ENCODE measurements around the gene NACC2.

The NACC2 gene

DNA sequence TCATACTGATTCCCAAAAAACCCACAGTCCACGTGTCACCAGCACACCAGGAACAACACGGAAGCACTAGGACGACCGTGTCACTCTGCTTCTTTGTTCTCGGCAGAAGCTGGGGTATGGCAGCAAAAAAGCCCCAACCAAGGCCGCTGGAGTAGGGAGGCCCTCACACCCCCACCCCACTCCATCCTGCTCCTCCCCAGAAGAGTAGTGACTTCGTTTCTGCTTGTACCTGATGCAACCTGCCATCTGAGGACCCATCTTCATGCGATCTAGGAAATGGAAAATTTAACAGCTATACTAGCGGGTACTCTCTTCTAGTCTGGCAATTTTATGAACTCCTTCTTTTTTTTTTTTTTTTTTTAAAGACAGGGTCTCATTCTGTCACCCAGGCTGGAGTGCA, 137.7 kb downstream of the NACC2 start:
- CTCF ChIA-PET = interaction anchor here (1.2 kb wide), 1 partner anchor 10 kb away, joined by 3 read pairs; no protein-coding TSS in a partner anchor
- Mint-ChIP-seq H3K4me1 (peaks cover 23% of the 10 kb centered on the region), H3K9me3 (no peaks in the 10 kb centered on the region), H3K27me3 (peaks cover 18% of the 10 kb centered on the region), H3K36me3 (peaks cover 12% of the 10 kb centered on the region), H3K27ac (no peak overlapping the region), H3K4me3 (no peak overlapping the region)
- DNase-seq = no peak

DNA sequence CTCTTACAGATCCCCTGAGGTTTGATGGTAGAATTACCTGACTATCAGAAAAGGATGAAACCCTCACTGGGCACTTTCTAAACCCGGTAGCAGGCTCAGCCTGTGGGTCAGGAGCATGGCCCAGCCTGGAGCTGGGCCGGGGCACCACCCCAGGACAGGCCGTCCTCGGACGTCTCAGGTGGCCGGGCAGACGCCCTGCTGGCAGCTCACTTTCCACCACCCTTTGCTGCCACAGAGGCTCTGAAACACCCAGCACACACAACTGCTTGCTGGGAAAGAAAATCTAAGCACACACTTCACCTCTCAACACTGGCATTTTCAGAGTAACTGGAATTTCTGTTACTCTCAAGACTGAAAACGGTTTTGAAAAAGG, 138.3 kb downstream of the NACC2 start:
- peaks cover 17% of the 10 kb centered on the region for H3K36me3 Mint-ChIP-seq
- DNase-seq = no peak
- H3K27me3 Mint-ChIP-seq = peaks cover 11% of the 10 kb centered on the region
- CTCF ChIA-PET = interaction anchor here (1.1 kb wide), 1 partner anchor 93 kb away, joined by 3 read pairs; no protein-coding TSS in a partner anchor
- H3K27ac Mint-ChIP-seq = no peak overlapping the region
- H3K4me3 Mint-ChIP-seq = no peak overlapping the region
- H3K4me1 Mint-ChIP-seq = peaks cover 22% of the 10 kb centered on the region
- H3K9me3 Mint-ChIP-seq = no peaks in the 10 kb centered on the region
